GM19438 (cell line): Measurements from ENCODE around the gene ASRGL1.

Experiments
- ATAC-seq: cut with Tn5 transposase; IDR thresholded peaks from one replicate; pipeline ENCODE4 v1.9.1; 2021; ENCODE audit warnings: low read depth; ENCODE audit not compliant: unreplicated experiment

Gene ASRGL1

DNA sequence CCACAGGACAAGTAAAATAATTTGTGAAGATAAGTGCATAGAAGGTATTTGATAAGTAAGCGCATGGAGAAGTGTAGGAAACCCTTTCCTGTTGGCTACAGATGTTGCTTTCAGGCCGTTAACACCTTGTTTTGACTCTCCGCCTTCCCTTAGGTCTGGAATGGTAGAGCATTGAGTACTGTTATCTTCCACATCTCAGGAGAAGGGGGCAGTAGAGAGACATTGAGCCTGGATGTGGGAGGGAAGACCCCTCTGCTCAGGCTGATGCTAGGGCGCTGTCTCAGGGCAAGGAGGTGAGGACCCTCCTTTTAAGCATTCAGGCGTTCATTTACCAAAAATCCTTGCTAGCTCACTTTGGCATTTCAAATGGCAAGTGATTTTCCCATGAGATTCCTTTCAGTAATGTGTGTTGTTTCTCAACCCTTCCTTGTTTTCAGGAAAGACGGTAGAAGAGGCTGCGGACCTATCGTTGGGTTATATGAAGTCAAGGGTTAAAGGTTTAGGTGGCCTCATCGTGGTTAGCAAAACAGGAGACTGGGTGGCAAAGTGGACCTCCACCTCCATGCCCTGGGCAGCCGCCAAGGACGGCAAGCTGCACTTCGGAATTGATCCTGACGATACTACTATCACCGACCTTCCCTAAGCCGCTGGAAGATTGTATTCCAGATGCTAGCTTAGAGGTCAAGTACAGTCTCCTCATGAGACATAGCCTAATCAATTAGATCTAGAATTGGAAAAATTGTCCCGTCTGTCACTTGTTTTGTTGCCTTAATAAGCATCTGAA, 54.6 kb downstream of the ASRGL1 start:
- no peak for ATAC-seq

DNA sequence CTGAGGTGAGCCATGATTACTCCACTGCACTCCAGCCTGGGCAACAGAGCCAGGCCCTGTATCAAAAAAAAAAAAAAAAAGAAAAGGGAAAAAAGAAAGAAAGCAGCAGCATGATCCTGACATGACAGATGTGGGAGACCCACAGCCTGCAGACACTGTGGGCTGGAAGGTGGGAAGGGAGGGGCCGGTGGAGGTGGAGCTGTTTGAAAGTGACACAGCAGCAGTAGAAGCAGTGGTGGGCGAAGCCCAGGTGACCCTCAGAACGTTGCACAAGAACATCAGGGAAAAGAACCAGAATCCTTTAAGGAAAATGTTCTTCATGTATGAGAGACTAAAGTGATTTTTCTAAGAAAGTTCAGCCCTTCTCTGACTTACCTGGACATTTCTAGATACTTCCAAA, 55.3 kb downstream of the ASRGL1 start:
- ATAC-seq = no peak

DNA sequence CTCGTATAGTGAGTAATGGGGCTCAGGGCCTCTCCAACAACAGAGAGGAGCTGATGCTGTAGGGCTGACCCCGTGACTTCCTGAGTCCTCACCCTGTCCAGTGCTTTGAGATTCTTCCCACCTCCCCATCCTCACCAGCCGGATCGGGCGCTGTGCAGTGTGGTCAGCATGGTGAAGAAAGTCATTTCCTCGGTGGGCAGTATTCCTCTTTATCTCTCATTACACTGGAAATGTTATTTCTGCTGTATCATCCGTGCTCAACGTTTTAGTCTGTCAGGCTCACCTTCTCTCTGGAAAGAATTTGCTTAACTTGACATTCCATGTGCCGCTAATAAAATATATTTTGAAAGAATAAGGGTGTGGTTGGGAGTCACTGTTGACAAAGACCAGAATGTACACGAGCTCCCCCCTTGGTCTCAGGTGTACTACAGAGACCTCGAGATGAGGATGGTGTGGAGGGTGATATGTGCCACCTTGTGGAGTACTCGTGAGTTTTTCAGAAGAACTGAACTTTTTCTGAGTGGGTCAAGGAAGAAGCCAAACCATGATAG, 55.9 kb downstream of the ASRGL1 start:
- ATAC-seq = no peak

DNA sequence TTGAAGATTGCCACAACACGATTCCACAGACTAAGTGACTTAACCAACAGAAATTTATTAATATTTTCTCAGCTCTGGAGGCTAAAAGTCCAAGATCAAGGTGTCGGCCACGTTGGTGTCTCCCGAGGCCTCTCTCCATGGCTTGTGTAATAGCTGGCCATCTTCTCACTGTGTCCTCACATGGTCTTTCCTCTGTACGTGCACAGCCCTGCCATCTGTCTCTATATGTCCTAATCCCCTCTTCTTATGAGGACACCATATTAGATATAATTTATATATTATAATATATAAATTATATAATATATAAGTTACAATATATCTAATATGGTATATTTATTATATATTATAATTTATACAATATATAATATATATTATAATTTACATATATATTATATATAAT, 56.5 kb downstream of the ASRGL1 start:
- ATAC-seq = no peak

DNA sequence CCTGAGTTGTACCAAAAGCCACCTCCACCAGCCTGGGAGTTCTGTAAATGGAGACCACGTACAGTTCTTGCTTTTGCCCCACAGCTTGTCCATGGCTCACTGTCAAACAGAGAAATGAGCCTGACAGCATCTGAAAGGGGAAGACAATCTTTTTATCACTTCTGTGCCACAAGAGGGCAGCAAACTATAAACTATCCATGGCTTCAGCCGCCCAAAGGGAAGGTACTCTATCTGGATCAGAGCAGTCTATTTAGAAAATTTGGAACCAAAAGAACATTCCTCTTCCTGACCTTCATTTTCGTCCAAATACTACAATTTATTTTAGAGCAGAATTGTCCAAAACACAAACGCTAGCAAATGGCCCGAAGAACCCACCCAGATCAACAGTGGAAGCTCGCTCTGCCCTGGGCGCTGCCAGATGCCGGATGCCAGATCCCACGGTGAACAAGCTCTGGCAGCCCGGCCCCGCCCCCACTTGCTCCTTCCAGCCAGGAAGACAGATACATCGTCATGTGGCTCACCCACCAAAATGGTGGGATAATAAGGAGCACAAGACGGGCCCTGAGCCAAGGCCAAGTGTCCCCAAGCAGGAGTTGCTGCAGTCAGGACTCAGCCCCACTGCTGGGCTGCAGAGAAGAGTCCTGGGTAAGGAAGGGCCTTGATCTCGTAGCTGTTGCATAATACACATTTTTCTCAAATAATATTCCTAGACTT, 57.7 kb downstream of the ASRGL1 start:
- ATAC-seq = no peak

DNA sequence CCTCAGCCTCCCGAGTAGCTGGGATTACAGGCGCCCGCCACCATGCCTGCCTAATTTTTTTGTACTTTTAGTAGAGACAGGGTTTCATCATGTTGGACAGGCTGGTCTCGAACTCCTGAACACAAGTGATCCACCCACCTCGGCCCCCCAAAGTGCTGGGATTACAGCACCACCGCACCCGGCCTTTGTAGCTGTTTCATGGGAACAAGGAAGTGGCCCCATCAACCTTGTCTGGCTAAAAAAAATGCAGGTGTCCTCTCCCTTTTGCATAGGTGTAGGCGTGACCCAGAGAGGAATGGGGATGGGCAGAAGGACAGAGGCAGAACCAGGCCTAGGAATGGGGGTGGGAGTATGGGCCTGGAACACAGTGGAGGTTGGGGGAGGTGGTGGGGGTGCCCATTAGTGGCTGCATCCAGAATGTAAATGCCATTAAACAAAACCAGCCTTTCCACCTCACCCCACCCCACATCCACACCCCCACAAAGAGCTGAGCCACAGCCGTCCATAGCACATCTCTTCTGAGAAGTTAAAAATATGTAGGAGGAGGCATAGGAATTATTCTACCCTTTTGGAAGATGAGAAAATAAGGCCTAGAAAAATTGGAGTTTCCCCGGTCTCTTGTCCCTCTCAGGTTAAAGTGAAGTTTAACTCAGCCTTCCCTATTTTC, 58.8 kb downstream of the ASRGL1 start:
- no peak for ATAC-seq

DNA sequence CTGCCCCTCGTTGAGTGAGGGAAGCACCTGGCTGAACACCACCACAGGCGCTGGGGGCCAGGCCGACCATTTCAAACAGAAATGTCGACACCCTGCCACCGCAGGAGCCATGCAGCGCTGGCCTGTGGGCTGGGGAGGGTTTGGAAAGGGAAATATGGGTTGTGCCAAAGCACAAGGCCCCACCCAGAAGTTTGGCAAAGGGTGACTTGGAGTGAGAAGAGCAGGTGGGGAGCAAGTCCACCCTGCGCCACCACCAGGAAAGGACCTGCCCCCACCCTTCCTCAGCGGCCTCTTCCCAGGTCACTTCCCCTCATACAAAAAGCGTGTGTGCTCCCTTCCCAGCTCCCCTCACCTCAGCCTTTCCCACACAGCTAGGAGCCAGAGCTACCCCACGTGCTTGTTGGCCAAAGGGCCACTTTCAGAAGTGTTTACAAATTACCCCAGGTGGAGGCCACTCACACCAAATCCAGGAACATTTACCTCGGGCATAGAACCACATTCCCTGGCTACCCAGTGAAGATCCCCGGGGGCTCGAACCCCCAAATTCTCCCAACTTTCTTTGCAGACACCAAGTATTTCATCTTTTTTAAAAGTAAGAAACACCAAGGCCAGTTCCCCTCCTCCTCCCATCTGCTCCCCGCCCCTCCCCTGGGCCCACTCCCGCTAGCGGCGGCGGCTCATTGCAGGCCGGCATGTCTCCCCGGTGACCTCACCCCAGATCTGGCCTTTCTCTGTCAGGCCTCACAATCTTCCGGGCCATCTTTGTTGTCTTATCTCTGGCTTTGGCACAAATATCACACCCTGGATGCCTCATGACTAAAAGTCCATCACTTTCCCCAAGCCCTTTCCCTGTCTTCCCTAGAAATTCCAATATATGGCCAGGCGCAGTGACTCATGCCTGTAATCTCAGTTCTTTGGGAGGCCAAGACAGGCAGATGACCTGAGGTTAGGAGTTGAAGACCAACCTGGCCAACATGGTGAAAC, 61.1 kb downstream of the ASRGL1 start:
- no peak for ATAC-seq

DNA sequence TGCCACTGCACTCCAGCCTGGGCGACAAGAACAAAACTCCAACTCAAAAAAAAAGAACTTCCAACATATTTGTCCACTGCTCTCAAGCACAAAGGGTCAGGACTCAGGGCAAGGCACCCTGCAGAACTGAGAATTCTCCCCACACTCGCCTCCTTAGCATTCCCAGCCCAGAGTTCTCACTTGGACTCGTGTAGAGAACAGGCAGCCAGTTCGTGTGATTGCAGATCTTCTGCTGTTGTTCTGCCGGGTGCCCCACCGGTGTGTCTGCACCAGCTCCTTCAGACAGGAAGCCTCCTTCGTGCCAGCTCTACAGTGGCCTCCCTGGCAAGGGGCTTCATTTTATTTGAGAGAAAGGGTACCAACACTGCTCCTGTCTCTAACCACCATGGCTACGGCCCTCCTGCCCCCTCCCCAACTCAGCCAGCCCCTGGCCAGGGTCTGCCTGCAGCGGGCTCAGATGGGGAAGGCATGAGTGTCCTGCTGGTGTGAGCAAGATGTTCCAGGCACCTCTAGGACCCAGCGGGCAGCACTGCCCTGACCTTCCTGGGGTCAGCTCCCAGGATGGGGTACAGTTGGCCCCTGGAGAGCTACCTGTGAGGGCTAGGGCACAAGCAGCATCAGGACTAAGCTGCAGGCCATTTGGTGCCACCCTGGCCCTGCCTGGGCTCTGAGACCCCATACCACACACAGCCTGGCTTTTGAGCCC, 62.1 kb downstream of the ASRGL1 start:
- no peak for ATAC-seq

DNA sequence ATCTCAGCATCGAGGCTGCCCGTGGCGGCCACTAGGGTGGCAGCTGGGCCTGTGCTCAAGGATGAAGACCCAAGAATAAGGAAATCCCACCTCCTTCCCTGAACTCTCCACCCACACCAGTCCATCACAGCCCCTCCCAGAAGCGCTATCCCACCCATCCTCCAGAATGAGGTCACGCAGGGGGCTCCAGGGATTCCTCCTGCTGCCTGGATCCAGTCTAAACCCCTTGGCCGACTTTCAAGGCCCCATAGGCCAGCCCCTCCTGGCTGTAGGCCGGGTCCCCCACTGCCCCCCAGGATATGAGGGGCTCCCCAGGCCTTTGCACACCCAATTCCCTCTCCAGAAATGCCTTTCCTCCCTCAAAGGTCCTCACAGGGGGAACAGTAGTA, 62.6 kb downstream of the ASRGL1 start:
- ATAC-seq = no peak

DNA sequence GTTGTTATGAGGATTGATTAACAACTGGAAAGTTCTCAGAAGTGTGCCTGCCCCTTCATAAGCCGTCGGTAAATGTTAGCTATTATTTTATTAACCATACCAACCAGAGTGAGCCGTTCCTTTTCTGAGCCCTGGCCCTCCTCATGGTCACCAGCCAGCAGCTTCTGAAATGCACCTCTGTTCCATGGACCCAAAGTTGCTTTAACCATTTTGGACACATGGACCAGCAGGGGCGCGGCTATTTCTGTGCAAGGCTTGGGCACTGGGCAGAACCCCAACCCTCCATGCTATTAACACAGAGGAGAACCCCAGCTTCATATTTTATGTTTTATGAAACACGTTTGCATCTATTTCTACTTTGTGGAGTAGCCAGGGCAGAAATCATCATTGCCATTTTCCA, 63.0 kb downstream of the ASRGL1 start:
- ATAC-seq = no peak

DNA sequence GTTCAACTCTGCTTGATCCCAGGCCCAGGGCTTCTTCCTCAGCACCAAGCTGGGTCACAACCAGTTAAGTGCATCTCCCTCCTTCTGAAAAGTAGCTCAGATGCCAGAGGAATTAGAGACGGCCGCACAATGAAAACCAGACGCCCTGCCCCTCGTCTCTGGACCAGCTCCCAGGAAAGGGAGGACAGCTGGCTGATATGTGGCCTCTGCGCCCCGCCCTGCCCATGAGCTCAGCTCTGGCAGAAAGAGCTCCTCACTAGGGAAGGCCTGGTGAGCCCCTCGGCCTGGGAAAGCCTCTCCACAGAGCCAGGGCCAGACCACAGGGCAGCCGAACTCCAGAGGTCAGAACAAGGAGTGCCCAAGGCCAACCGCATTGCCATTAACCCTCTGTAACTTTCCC, 63.5 kb downstream of the ASRGL1 start:
- ATAC-seq = no peak

DNA sequence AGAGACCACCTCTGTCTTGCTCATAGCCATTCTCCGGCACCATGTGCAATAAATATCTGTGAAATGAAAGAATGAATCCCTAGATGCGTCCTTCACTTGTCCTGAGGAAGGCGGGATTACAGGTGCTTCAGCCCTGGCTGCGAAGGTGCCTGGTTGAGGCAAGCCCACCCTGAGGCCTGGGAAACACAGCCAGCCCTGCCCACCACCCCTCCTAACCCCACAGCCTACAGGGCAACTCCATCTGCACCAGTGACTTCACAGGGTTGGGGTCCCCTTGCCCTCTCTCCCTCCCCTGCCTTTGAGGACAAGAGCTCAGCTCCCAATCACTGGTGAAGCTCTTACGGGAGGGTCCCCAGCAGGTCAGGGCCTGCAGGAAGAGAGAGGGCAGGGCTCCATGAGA, 64.1 kb downstream of the ASRGL1 start:
- no peak for ATAC-seq

DNA sequence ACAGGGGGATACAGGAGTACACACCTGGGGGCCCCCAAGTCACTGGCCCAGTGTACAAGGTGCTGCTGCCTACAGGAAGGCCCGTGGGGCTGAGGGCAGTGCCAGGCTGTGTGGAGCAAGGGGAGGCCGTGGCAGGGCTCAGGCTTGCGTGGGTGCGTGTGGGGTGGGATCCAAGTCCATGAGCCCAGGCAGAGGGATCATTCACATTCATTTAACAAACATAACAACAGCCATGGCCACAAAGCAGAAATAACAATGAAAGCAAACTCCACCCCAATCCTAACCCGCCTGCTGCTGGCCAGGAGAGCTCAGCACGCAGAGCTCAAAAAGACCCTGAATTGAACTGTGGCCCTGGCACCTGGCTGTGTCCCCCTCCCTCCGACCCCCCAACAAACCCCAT, 64.6 kb downstream of the ASRGL1 start:
- ATAC-seq = no peak

DNA sequence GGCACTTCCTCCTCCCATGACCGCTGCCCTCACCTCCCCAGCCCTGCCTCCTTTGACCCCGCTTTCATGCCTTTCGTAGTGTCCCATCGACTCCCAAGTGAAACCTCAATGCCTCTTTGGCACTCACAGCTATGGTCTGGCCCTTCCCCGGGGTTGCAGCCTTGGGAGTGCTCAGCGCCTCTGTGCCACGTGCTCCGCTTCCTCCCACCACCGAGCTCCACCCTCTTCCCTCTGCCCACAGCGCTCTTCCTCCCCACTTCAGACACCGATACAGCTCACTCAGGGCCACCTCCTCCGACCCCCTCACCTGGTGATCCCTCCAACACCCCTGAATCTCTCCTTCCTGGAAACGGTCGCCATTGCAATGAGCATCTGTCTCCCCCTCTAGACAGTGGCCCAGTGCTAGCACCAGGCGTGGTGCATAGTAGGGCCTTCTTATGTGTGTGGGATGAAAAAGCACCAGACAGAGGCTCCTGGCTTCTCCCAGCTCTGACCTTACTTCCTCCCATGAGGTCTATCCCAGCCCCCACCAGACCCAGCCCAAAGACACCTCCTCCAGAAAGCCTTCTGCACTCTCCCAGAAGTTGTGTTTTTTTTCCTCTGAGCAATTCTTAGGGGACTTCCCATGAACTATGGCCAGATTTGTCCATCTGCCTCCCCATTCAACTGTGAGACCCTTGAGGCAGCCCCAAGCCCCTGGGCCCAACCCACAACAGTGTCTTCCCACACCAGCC, 65.1 kb downstream of the ASRGL1 start:
- no peak for ATAC-seq

DNA sequence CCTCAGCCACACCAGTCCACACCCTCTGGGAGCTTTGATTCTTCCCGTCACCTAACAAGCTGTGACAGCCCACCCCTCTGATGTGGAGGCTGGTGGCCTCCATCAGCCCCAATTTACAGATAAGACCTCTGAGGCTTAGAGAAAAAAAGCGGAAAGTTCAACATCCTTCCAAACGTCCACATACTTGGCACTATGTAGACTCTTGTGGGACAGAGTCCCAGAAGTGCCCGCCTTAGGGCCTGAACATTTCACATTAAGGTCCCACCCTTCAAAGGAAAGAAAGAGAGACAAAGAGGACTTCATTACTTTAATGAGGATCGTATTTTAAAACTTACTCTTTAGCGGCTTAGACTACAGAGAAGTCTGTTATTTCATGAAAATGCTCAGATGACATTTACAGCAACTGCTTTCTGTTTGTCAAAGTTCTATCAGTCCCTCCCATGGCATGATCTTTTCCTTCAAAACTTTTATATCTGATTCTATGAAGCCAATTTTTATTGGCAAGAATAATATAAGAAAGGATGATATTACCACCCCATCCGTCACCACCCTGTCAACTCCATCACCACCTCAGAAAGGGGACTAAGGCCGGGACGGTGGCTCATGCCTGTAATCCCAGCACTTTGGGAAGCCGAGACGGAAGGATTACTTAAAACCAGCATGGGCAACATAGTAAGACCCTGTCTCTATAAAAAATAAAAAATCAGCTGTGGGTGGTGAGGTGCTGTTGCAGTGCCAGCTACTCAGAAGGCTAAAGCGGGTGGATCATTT, 65.9 kb downstream of the ASRGL1 start:
- ATAC-seq = no peak

DNA sequence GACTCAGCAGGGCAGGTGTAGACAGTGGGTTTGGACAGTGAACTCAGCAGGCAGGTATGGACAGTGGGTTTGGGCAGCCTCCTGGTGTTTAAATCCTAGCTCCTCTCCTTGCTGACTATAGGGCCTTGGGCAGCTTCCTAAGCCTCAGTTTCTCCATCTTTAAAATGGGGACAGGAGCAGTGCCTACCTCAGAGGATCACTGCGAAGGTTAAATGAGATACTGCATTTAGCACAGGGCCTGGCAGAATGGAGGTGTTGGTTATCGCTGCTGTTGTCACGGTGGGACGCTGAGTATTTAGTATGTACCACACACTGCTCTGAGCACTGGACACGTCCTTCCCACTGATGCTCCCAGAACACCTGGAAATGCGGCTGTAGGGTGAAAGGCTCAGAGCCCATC, 67.2 kb downstream of the ASRGL1 start:
- no peak for ATAC-seq

DNA sequence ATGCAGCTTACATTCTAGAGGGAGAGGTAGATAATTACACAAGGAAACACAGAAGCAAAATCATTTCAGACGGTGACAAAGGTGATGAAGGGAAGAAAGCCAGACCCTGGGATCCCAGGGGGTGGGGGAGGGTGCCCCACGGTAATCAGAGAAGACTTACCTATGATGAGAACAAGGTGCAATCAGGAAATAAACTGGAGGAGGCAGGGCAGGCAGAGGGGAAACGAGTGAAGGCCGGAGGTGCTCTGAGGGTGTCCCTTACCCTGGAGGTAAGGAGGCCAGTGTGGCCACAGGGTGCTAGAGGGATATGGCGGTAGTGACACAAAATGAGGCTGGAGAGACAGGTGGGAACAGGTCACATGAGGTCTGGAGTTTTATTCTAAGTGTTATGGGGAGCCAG, 67.7 kb downstream of the ASRGL1 start:
- ATAC-seq = no peak

DNA sequence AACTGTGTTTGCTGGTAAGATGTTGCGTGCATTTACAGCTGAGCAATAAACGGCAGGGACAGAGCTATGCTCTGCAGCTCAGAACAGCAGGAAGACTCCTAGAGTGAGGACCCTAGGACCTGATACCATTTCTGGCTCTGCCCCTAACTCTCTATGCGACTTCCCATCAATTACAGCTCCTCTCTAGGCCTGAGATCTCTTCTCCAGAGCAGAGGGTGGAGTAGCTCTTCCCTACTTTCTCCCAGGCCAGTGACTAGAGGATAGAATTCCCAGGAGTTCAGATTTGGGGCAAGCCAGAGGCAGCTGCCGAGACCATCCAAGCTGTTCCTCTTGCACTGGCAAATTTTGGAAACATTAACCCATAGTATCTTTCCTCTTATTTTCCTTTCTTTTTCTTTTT, 68.8 kb downstream of the ASRGL1 start:
- no peak for ATAC-seq
